Measurements from ENCODE around the gene DDX49. TPM values are rescaled to one million over a fixed set of nuclear protein-coding genes. Genes with fewer than 3 reads are reported as not detected.

DDX49 gene
- polyA plus RNA-seq, 1 of the 3 experiments (the other 2 are of a cell fraction) = 86.8 TPM

GRCh38 chr19:18954094-18954493, 34.6 kb downstream of the DDX49 start (continued):
- TF ChIP-seq RXRA (IDR thresholded peaks at IDR 0.05; ENCODE audit: borderline replicate concordance, low read depth) = no peak
- TF ChIP-seq FOSL2 (IDR thresholded peaks at IDR 0.05; ENCODE audit: borderline replicate concordance, low read depth) = no peak

GRCh38 chr19:18955042-18955441, 35.5 kb downstream of the DDX49 start:
- Histone ChIP-seq H2AFZ (ENCODE audit: low read depth) (no peak overlapping the region), H3K79me2 (ENCODE audit: insufficient read depth) (no peaks in the 10 kb centered on the region), H3K9ac (no peak overlapping the region), H3K9me2 (no peaks in the 10 kb centered on the region), H3K4me2 (no peak overlapping the region), H3F3A (replicated peaks; ENCODE audit: insufficient read depth) (no peaks in the 10 kb centered on the region), H3K4me1 (ENCODE audit: control insufficient read depth in 1 of 2, insufficient read depth in 2 of 2, low read depth in 1 of 2, low read length in 1 of 2) (no peaks in the 10 kb centered on the region), H3K27me3 (ENCODE audit: insufficient read depth) (no peaks in the 10 kb centered on the region), H3K4me3 (ENCODE audit: low read depth in 2 of 2, low read length in 1 of 2) (no peak overlapping the region), H3K27ac (ENCODE audit: low read depth in 2 of 2, low read length in 1 of 2) (no peak overlapping the region), H4K20me1 (ENCODE audit: insufficient read depth) (no peaks in the 10 kb centered on the region), H3K36me3 (replicated peaks in 1 of 2; ENCODE audit: control insufficient read depth in 1 of 2, insufficient read depth in 2 of 2, low read length in 1 of 2) (no peaks in the 10 kb centered on the region), H3K9me3 (no peaks in the 10 kb centered on the region)
- ChIA-PET CTCF (interaction anchor here (1.3 kb wide), 1 partner anchor 32 kb away, joined by 3 read pairs; no protein-coding TSS in a partner anchor), POLR2A (no interaction called here)
- DNase-seq = no peak
- WGBS (ENCODE audit: low lambda C conversion rate) = 85% methylated on average over 2 of the region's 2 CpGs
- TF ChIP-seq ELF1 (IDR thresholded peaks at IDR 0.05) = no peak
- TF ChIP-seq REST (IDR thresholded peaks at IDR 0.05; ENCODE audit: low read depth, low read length) = no peak
- no peak for TF ChIP-seq EZH2phosphoT487 (IDR thresholded peaks at IDR 0.05; ENCODE audit: borderline replicate concordance, low read depth)
- no peak for TF ChIP-seq GABPA (IDR thresholded peaks at IDR 0.05; ENCODE audit: low read depth)
- TF ChIP-seq USF1 (IDR thresholded peaks at IDR 0.05; ENCODE audit: borderline replicate concordance, low read depth) = no peak

- Histone ChIP-seq H3K27ac (ENCODE audit: low read depth in 2 of 2, low read length in 1 of 2) (no peak overlapping the region), H3K9ac (no peak overlapping the region), H3K4me3 (ENCODE audit: low read depth in 2 of 2, low read length in 1 of 2) (no peak overlapping the region), H3K9me2 (no peaks in the 10 kb centered on the region), H3K79me2 (ENCODE audit: insufficient read depth) (no peaks in the 10 kb centered on the region), H2AFZ (ENCODE audit: low read depth) (no peak overlapping the region), H3K27me3 (ENCODE audit: insufficient read depth) (no peaks in the 10 kb centered on the region), H3K4me2 (no peak overlapping the region), H3K9me3 (no peaks in the 10 kb centered on the region), H3K36me3 (replicated peaks in 1 of 2; ENCODE audit: control insufficient read depth in 1 of 2, insufficient read depth in 2 of 2, low read length in 1 of 2) (no peaks in the 10 kb centered on the region), H4K20me1 (ENCODE audit: insufficient read depth) (no peaks in the 10 kb centered on the region), H3K4me1 (ENCODE audit: control insufficient read depth in 1 of 2, insufficient read depth in 2 of 2, low read depth in 1 of 2, low read length in 1 of 2) (no peaks in the 10 kb centered on the region), H3F3A (replicated peaks; ENCODE audit: insufficient read depth) (peaks cover 5% of the 10 kb centered on the region)
- DNase-seq = no peak
- WGBS (ENCODE audit: low lambda C conversion rate) = 82% methylated on average over 4 of the region's 4 CpGs
- ChIA-PET POLR2A (no interaction called here), CTCF (interaction anchor here (1.0 kb wide), 1 partner anchor 26 kb away, joined by 4 read pairs; no protein-coding TSS in a partner anchor)
- TF ChIP-seq RAD21 (IDR thresholded peaks at IDR 0.05; ENCODE audit: low read length) = no peak
- no peak for TF ChIP-seq NRF1 (IDR thresholded peaks at IDR 0.05; ENCODE audit: low read depth, low read length)
- no peak for TF ChIP-seq REST (IDR thresholded peaks at IDR 0.05; ENCODE audit: low read depth, low read length)
- no peak for TF ChIP-seq POLR2AphosphoS5 (IDR thresholded peaks at IDR 0.05; ENCODE audit: low read depth, low read length)
- no peak for TF ChIP-seq MAX (IDR thresholded peaks at IDR 0.05; ENCODE audit: low read depth)
- TF ChIP-seq USF1 (IDR thresholded peaks at IDR 0.05; ENCODE audit: borderline replicate concordance, low read depth) = no peak
- no peak for TF ChIP-seq GATA2 (CRISPR knock-in tag; IDR thresholded peaks at IDR 0.05)
- TF ChIP-seq MEF2A (IDR thresholded peaks at IDR 0.05; ENCODE audit: borderline replicate concordance, low read depth) = no peak
- TF ChIP-seq ZBTB33 (IDR thresholded peaks at IDR 0.05; ENCODE audit: borderline replicate concordance, low read depth) = no peak
Measured at GRCh38 chr19:18960370-18960769, 40.9 kb downstream of the DDX49 start.
